SU-DHL-6 (cell line): ENCODE results near the gene FLOT2.
A peak's percentile ranks its signal among the peaks of the same experiment; 100 is the strongest.
"Not testable (repeated sequence)": the region's sequence is repeated elsewhere in the genome, so short reads cannot be mapped to it uniquely, and the experiment has no call there.

Experiments used
- H2AFZ ChIP-seq: fragments of 200-600 bp; sonication (generic); 2 replicates; pipeline ENCODE4 v1.6.1; 2014; ENCODE audit warnings: low read depth, mild to moderate bottlenecking, moderate library complexity, mixed read lengths, antibody characterized with exemption, low read length; ENCODE audit not compliant: severe bottlenecking
- H3F3A ChIP-seq: fragments of 200-600 bp; shearing (Covaris generic); 2 replicates; pipeline ENCODE4 v1.6.0; 2016; ENCODE audit warnings: antibody characterized with exemption, mild to moderate bottlenecking; ENCODE audit not compliant: insufficient read depth
- H3K27ac ChIP-seq: fragments of 200-600 bp; sonication (generic); 2 replicates; pipeline ENCODE4 v1.5.1; 2016; ENCODE audit warnings: low read depth, mild to moderate bottlenecking, low read length, moderate library complexity, mixed read lengths
- H3K27me3 ChIP-seq: fragments of 200-600 bp; sonication (generic), shearing (Covaris generic); 2 replicates; pipeline ENCODE4 v1.6.0; 2014; ENCODE audit warnings: mild to moderate bottlenecking, low read length
- H3K36me3 ChIP-seq: fragments of 200-600 bp; sonication (generic); 2 replicates; pipeline ENCODE4 v1.6.1; 2014; ENCODE audit warnings: mild to moderate bottlenecking, low read length, mixed read lengths
- H3K4me2 ChIP-seq: fragments of 300-600, 200-600 bp; shearing (Covaris generic), sonication (generic); 2 replicates; pipeline ENCODE4 v1.6.0; 2014; ENCODE audit warnings: low read length, low read depth, mild to moderate bottlenecking; ENCODE audit not compliant: poor library complexity, severe bottlenecking
- H3K4me3 ChIP-seq: fragments of 200-600 bp; sonication (generic); 2 replicates; pipeline ENCODE4 v1.5.1; 2014; ENCODE audit warnings: antibody characterized with exemption, low read length, mild to moderate bottlenecking, mixed read lengths; ENCODE audit not compliant: insufficient read depth, poor library complexity, severe bottlenecking
- H3K79me2 ChIP-seq: fragments of 200-600 bp; sonication (generic); 2 replicates; pipeline ENCODE4 v1.6.1; 2014; ENCODE audit warnings: mild to moderate bottlenecking, low read length, moderate library complexity; ENCODE audit not compliant: insufficient read depth
- H3K9ac ChIP-seq: fragments of 200-600 bp; sonication (generic); 2 replicates; pipeline ENCODE4 v1.7.0; 2014; ENCODE audit warnings: mild to moderate bottlenecking, low read length
- H3K9me2 ChIP-seq: fragments of 200-600 bp; sonication (generic); replicated peaks from 2 replicates; pipeline ENCODE4 v1.6.1; 2014; ENCODE audit warnings: low read length; ENCODE audit not compliant: insufficient read depth
- H3K9me3 ChIP-seq: fragments of 200-600 bp; sonication (generic); 2 replicates; pipeline ENCODE4 v1.6.1; 2014; ENCODE audit warnings: low read length, mixed read lengths; ENCODE audit not compliant: insufficient read depth
- H4K20me1 ChIP-seq: fragments of 200-600 bp; sonication (generic); 2 replicates; pipeline ENCODE4 v1.6.1; 2014; ENCODE audit warnings: low read depth, mild to moderate bottlenecking, antibody characterized with exemption, low read length, moderate library complexity, mixed read lengths
- CTCF ChIP-seq: fragments of 200-600 bp; sonication (generic); IDR thresholded peaks from one replicate; pipeline ENCODE4 v1.5.1; 2017; ENCODE audit warnings: antibody characterized with exemption, mild to moderate bottlenecking, low read length, moderate library complexity; ENCODE audit not compliant: insufficient read depth, poor library complexity, severe bottlenecking
- EZH2phosphoT487 ChIP-seq: fragments of 200-600 bp; sonication (generic), shearing (Covaris generic); conservative IDR thresholded peaks from 2 replicates; pipeline ENCODE4 v1.6.1; 2018; ENCODE audit warnings: mild to moderate bottlenecking, antibody characterized with exemption, low read length, moderate library complexity, mixed read lengths

Gene FLOT2

GRCh38 chr17:28896491-28896883 lies 1.0 kb downstream of the FLOT2 start:
- Histone ChIP-seq H2AFZ (no peak overlapping the region), H3K9me3 (no peaks in the 10 kb centered on the region), H3K79me2 (peaks cover 33% of the 10 kb centered on the region), H3F3A (peaks cover 27% of the 10 kb centered on the region), H3K27ac (peak overlapping the region; percentile 74), H3K9me2 (no peaks in the 10 kb centered on the region), H3K9ac (peak overlapping the region; percentile 89), H3K4me3 (peak overlapping the region; percentile 89), H3K4me2 (peak overlapping the region; percentile 83), H4K20me1 (no peaks in the 10 kb centered on the region), H3K27me3 (no peaks in the 10 kb centered on the region), H3K36me3 (no peaks in the 10 kb centered on the region)
- TF ChIP-seq CTCF, result no peak
- no peak for TF ChIP-seq EZH2phosphoT487

- no peaks in the 10 kb centered on the region for H3K36me3 ChIP-seq
- H3K9ac ChIP-seq, result peak overlapping the region; percentile 89
- peaks cover 27% of the 10 kb centered on the region for H3F3A ChIP-seq
- peaks cover 27% of the 10 kb centered on the region for H3K79me2 ChIP-seq
- H3K4me2 ChIP-seq, result peak overlapping the region; percentile 83
- H4K20me1 ChIP-seq, result no peaks in the 10 kb centered on the region
- H3K27me3 ChIP-seq, result no peaks in the 10 kb centered on the region
- H3K4me3 ChIP-seq, result peak overlapping the region; percentile 89
- no peak overlapping the region for H2AFZ ChIP-seq
- peak overlapping the region; percentile 74; the same call in 1 of the 2 replicates for H3K27ac ChIP-seq
- TF ChIP-seq EZH2phosphoT487 (no peak), CTCF (no peak)
- no peaks in the 10 kb centered on the region for H3K9me2 ChIP-seq
- H3K9me3 ChIP-seq, result no peaks in the 10 kb centered on the region
Observed at GRCh38 chr17:28895794-28896447, 1.6 kb downstream of the FLOT2 start.

- H3K9ac ChIP-seq, result peak overlapping the region; percentile 44
- not testable (repeated sequence) for H3K9me2 ChIP-seq, H2AFZ ChIP-seq, H3K9me3 ChIP-seq, H3K4me3 ChIP-seq, H3K36me3 ChIP-seq, H4K20me1 ChIP-seq, H3K27me3 ChIP-seq
- H3F3A ChIP-seq, result peaks cover 15% of the 10 kb centered on the region
- H3K27ac ChIP-seq, result peak overlapping the region; percentile 85
- H3K4me2 ChIP-seq, result peak overlapping the region; percentile 57
- peaks cover 20% of the 10 kb centered on the region; the same call in 1 of the 2 replicates for H3K79me2 ChIP-seq
Observed at GRCh38 chr17:28893248-28894183, 4.0 kb downstream of the FLOT2 start.

GRCh38 chr17:28892024-28892423 lies 5.5 kb downstream of the FLOT2 start:
- no peak overlapping the region for H3K4me2 ChIP-seq
- H3K79me2 ChIP-seq, result peaks cover 19% of the 10 kb centered on the region; the same call in 1 of the 2 replicates
- no peaks in the 10 kb centered on the region for H3K9me2 ChIP-seq
- no peak overlapping the region for H3K4me3 ChIP-seq
- TF ChIP-seq EZH2phosphoT487, result no peak
- H3F3A ChIP-seq, result peaks cover 7% of the 10 kb centered on the region
- no peaks in the 10 kb centered on the region for H4K20me1 ChIP-seq
- no peaks in the 10 kb centered on the region for H3K36me3 ChIP-seq
- no peak overlapping the region for H2AFZ ChIP-seq
- H3K9ac ChIP-seq, result no peak overlapping the region
- H3K9me3 ChIP-seq, result no peaks in the 10 kb centered on the region
- no peak overlapping the region for H3K27ac ChIP-seq
- no peaks in the 10 kb centered on the region for H3K27me3 ChIP-seq
